Bone marrow (tissue), 2 donors: ENCODE measurements around the gene TCN2.
A peak's percentile ranks its signal among the peaks of the same experiment; 100 is the strongest.
"Not testable (repeated sequence)": the region's sequence is repeated elsewhere in the genome, so short reads cannot be mapped to it uniquely, and the experiment has no call there.

Experiments used
- DNase-seq, 2 donors: peaks; one replicate each; lab custom pipeline; 2025; lab: John Stamatoyannopoulos, UW

TCN2 gene

GRCh38 chr22:30578481-30578880, 28.5 kb upstream of the TCN2 start:
- no peak for DNase-seq

GRCh38 chr22:30580896-30581295, 26.1 kb upstream of the TCN2 start:
- no peak for DNase-seq

- no peak for DNase-seq
Observed at GRCh38 chr22:30582051-30582450, 24.9 kb upstream of the TCN2 start.

GRCh38 chr22:30582788-30583545, 24.0 kb upstream of the TCN2 start:
- no peak for DNase-seq

GRCh38 chr22:30584441-30584840, 22.5 kb upstream of the TCN2 start:
- DNase-seq, result no peak

GRCh38 chr22:30586414-30586813, 20.6 kb upstream of the TCN2 start:
- DNase-seq, result no peak

GRCh38 chr22:30591191-30591587, 15.8 kb upstream of the TCN2 start:
- DNase-seq, result no peak

DNA sequence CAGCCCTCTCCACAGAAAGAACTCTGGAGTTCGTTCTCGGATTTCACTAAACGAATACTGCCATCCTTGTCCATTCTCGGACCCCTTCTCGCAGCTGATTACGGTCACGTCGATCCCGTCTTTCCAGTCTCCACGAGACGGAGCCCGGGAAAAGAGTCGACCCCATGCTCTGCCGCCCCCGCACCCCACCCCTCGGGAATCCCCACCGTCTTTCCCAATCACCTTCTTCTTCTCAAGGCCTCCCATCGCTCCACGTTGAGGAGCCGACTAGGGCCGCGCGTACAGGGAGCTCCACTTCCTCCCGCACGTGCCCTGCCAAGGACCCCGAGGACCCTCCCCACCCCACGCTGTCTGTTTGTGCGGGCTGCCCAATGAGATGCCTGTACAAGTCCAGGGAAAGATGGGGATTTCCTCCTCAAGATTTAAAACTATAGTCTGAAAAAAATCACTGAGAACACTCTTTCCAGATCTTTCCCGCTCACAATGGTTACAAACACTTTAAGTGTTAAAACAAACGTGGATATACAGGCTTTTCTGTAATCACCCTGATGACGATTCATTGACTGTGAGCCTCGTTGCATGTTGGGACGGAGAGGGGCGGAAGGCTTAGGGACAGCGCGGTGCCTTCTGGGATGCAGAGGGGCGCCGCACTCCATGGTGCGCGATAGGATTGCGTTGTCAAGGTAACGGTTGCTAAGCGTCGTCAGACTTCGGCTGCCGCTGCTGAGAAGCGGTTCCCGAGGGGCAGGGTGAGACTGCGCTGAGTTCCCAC, 15.2 kb upstream of the TCN2 start, which contains the start of gene PES1:
PES1 (minus strand) TSS at position 323 of the 772 bp plus-strand sequence; CDS start at position 246, 77 bp downstream.
- peak; percentile 75 to 98 for DNase-seq

DNA sequence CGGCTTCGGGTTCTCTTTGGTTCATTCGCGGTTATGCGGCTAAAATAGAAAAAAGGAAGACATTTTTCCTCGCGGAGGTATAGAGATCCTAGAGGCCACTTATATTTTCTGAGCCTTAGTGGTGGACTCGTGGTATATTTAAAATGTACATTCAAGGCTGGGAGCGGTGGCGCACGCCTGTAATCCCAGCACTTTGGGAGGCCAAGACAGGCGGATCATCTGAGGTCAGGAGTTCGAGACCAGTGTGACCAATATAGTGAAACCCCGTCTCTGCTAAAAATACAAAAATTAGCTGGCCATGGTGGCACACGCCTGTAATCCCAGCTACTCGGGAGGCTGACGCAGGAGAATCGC, 14.6 kb upstream of the TCN2 start:
- DNase-seq, result not testable (repeated sequence)

DNA sequence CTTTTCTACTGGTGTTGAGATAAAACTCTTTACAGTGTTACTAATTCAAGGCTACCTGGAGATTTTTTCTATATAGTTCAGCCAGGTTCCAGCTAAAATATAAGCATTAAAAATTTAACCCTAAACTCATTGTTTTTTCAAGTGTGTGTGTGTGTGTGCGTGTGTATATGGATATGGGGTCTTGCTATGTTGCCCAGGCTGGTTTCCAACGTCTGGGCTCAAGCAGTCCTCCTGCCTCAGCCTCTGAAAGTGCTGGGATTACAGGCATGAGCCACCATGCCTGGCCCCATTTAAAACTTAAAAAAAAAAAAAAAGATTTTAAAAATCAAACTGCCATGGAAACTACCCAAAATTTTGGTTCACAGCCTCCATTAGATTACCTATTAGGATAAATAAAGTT, 10.8 kb upstream of the TCN2 start:
- DNase-seq, result no peak

GRCh38 chr22:30596886-30597285, 10.1 kb upstream of the TCN2 start:
- no peak for DNase-seq

GRCh38 chr22:30598986-30599385, 8.0 kb upstream of the TCN2 start:
- DNase-seq, result no peak

- DNase-seq, result no peak
Observed at GRCh38 chr22:30600921-30601320, 6.1 kb upstream of the TCN2 start.

DNA sequence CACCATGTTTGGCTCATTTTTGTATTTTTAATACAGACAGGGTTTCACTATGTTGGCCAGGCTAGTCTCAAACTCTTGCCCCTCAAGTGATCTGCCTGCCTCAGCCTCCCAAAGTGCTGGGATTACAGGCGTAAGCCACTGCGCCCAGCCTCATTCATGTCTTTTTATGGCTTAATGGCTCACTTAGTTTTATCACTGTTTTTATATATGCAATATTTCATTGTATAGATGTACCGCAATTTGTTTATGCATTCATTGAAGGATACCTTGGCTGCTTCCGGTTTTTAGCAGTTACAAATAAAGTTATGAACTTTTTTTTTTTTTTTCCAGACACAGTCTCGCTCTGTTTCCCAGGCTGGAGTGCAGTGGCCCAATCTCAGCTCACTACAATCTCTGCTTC, 5.5 kb upstream of the TCN2 start:
- DNase-seq, result no peak

GRCh38 chr22:30602049-30602448, 4.9 kb upstream of the TCN2 start:
- DNase-seq, result peak in 1 of 2 donors; percentile 10

DNA sequence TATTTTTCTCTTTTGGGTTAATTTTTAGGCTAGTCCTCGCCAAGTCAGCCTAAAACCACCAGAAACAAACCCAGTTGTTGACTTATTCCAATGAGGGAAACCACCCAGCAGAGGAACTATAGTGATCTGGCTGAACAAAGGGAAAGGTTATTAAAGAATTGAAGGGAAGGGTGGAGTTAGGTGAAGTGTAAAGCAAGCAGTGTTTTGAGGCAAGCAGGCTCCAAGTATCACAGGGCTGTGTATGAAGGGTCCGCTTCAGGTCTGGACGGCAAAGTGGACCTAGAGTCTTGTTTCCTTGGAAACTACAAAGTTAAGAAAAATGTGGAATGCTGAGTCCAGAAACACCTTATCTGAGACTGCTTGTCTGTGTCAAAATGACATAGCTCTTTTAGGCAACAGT, 3.2 kb upstream of the TCN2 start:
- DNase-seq, result no peak

DNA sequence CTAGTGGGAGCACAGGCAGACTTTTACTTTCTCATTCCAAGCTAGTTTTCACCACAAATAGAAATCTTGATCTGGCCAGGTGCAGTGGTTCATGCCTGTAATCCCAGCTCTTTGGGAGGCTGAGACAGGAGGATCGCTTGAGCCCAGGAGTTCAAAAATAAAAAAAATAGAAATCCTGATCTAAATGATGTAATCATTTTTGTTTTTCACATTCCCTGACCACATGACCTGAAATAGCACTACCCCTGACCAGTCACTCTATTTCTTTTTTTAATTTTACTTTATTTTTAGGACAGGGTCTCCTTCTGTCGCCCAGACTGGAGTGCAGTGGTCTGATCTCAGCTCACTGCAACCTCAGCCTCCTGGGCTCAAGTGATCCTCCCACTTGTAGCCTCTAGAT, 2.3 kb upstream of the TCN2 start:
- DNase-seq, result no peak

DNA sequence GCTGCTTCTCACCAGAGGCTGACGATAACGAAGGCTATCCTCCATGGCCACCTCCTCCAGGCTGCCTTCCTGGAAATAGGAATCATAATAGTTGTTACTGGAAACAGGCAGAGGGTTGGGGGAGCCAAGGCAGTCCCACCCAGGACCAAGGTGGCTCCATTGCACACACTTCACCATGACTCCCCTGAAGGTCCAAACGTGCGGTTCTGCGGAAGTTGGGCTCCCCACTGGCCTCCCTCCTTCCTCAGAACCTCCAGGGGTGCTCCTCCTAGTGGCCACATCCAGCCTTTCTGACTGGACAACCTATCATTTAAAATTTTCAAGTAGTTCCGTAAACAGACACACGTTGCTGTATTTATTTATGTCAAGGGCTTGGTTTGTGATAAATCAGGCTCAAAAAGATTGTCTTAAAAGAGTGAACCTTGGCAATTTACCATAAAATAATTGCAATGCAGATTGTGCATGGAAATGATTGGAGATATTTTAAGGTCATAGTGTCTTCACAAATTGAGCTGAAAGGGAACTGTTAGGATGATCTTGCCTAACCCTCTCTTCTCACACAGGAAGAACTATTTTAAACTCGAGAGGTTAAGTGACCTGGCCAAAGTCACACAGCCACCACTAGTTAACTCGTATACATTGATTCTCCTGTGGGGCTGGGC, 1.4 kb upstream of the TCN2 start:
- DNase-seq, result peak in 1 of 2 donors; percentile 17

DNA sequence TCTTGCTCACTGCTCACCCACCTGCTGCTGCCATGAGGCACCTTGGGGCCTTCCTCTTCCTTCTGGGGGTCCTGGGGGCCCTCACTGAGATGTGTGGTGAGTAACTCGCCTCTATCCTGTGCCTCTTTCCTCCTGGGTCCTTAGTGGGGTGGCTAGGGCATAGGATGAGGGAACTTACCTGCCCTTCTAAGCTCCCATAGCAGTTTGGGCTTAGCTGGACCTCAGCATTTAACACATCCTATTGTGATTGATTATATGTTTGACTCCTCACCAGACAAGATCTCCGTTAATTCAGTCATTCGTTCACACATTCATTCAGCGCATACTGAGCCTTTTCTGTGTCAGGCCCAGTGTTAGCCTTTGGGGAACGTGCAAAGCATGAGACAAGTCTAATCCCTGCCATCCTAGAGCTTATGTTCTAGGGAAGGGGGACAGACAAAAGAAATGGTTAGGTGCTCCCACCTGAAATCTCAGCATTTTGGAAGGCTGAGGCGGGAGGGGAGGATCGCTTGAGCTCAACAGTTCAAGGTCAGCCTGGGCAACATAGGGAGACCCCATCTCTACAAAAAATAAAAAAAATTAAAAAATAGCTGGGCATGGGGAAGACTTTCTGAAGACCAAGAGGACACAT, 441 bp downstream of the TCN2 start:
- DNase-seq, result no peak

- no peak for DNase-seq
Observed at GRCh38 chr22:30607939-30608338, 965 bp downstream of the TCN2 start.

DNA sequence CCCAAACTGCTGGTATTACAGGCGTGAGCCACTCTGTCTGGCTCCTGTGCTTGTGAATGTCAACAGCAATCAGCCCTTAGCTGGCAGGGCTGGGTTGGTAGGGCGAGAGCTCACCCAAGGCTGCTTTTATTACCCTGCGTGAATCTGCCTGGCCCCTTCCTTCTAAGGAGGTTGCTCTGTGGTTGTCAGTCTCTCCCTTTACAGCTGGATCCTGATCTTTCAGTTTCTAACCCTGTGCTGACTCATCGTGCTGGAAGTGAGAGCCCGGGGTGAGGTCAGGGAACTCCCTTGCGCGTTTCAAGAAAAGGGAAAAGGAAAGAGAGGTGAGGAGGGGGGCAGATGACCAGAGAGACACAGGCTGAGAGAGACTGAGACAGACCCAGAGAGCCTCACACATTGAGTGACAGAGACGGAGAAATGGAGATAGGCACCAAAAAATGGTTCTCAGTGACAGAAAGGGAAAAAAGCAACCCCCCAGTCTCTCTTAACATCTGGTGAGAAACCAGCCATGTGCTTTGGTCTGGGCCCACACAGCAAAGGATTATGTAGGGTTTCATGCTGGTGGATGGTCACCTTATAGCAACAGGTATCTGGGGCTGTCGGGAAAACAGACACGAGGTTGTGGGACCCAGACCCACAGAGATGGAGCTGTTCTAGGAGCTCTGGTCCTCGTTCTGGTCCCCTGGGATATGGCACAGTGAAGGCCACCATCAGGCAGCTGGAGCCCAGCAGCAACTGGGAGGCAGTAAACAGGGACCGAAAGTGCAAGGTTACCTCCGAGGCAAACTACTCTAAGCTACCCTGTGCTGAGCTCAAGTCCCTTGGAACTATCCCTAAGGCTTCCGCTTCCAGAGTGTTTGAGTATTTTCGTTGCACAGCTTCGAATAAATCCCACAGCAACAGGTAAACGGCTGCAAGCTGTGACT, 2.5 kb downstream of the TCN2 start:
- DNase-seq, result peak; percentile 29 to 86
